ENCODE data around the gene RBM33. TPM values are rescaled to one million over a fixed set of nuclear protein-coding genes. Genes with fewer than 3 reads are reported as not detected.

The RBM33 gene
- polyA plus RNA-seq, 2 of the 4 experiments (the other 2 are of a cell fraction) = 21.7 to 21.9 TPM

- no peak for TF ChIP-seq BCL3 (IDR thresholded peaks at IDR 0.05)
- TF ChIP-seq RARB (CRISPR knock-in tag; IDR thresholded peaks at IDR 0.05) = no peak
- no peak for TF ChIP-seq JUN (IDR thresholded peaks at IDR 0.05)
- TF ChIP-seq NR3C1 (IDR thresholded peaks at IDR 0.05) = no peak
Observed at GRCh38 chr7:155800301-155800700, 155.8 kb downstream of the RBM33 start (continued).

DNA sequence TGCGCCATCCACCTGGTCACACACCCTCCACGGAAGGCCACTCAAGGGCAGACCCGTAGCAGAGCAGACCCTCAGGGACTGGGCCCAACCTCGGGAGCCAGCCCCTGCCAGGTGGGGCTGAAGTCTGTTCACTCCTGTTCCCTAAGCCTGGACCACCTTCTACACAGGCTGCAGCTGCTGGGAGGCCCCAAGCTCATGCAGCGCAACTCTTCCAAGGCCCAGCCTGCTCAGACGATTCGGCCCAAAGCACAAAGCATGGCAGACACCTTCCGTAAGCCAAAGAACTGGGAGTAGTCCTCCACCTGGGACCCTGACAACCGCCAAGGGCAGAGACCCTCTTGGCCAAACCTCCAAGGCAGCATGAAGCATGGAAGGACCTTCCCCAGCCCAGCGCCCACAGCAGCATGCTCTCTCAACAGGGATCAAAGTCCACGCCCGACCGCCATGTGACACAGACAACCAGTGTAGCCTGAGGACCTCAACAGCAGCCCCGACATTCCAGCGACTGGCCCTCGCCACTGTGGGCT is 156.3 kb downstream of the RBM33 start:
- ChIA-PET CTCF (interaction anchor here (1.7 kb wide), 1 partner anchor 1016 kb away, joined by 6 read pairs; no protein-coding TSS in a partner anchor), POLR2A (no interaction called here)
- WGBS (ENCODE audit: missing lambda C conversion rate) = 89% methylated on average over 8 of the region's 16 CpGs
- H3K27ac ChIP-seq = no peak overlapping the region
- ATAC-seq = no peak
- DNase-seq (ENCODE audit: low read depth in 1 of 2, low spot score in 1 of 2) = no peak
- H3K4me2 ChIP-seq = no peak overlapping the region
- no peaks in the 10 kb centered on the region for H3K9me3 ChIP-seq
- no peak for FAIRE-seq
- TF ChIP-seq POLR2A (IDR thresholded peaks at IDR 0.05; ENCODE audit: low read length) (no peak), HOXB13 (CRISPR knock-in tag; IDR thresholded peaks at IDR 0.05; ENCODE audit: low read depth) (no peak), ZSCAN20 (CRISPR knock-in tag; IDR thresholded peaks at IDR 0.05) (no peak), JUN (IDR thresholded peaks at IDR 0.05) (no peak), ZNF302 (CRISPR knock-in tag; IDR thresholded peaks at IDR 0.05) (no peak), EHF (CRISPR knock-in tag; IDR thresholded peaks at IDR 0.05) (no peak), SREBF2 (IDR thresholded peaks at IDR 0.05) (no peak)
- TF ChIP-seq, protein P1, sequence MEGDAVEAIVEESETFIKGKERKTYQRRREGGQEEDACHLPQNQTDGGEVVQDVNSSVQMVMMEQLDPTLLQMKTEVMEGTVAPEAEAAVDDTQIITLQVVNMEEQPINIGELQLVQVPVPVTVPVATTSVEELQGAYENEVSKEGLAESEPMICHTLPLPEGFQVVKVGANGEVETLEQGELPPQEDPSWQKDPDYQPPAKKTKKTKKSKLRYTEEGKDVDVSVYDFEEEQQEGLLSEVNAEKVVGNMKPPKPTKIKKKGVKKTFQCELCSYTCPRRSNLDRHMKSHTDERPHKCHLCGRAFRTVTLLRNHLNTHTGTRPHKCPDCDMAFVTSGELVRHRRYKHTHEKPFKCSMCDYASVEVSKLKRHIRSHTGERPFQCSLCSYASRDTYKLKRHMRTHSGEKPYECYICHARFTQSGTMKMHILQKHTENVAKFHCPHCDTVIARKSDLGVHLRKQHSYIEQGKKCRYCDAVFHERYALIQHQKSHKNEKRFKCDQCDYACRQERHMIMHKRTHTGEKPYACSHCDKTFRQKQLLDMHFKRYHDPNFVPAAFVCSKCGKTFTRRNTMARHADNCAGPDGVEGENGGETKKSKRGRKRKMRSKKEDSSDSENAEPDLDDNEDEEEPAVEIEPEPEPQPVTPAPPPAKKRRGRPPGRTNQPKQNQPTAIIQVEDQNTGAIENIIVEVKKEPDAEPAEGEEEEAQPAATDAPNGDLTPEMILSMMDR (IDR thresholded peaks at IDR 0.05) = no peak
- peaks cover 15% of the 10 kb centered on the region for H3K4me1 ChIP-seq
- no peak overlapping the region for H3K4me3 ChIP-seq

GRCh38 chr7:155802291-155802690 is 157.8 kb downstream of the RBM33 start:
- WGBS (ENCODE audit: missing lambda C conversion rate) = 73% methylated on average over 6 of the region's 6 CpGs
- CTCF ChIA-PET = interaction anchor here (7.9 kb wide), 1 partner anchor 671 kb away, joined by 67 read pairs; no protein-coding TSS in a partner anchor
- no peak overlapping the region for H3K4me2 ChIP-seq
- FAIRE-seq = no peak
- DNase-seq (ENCODE audit: low read depth in 1 of 2, low spot score in 1 of 2) = no peak
- POLR2A ChIA-PET = no interaction called here
- TF ChIP-seq EP300 (IDR thresholded peaks at IDR 0.05) = no peak
- TF ChIP-seq EHMT2 (IDR thresholded peaks at IDR 0.05; ENCODE audit: low read depth) = no peak
- TF ChIP-seq RNF2 (IDR thresholded peaks at IDR 0.05; ENCODE audit: borderline replicate concordance, low read depth) = no peak
- TF ChIP-seq GATA3 (IDR thresholded peaks at IDR 0.05; ENCODE audit: borderline replicate concordance) = no peak
- TF ChIP-seq MAZ (IDR thresholded peaks at IDR 0.05; ENCODE audit: borderline replicate concordance, low read depth, low read length) = no peak
- TF ChIP-seq NPAS2 (CRISPR knock-in tag; IDR thresholded peaks at IDR 0.05; ENCODE audit: borderline replicate concordance) = no peak
- no peak for TF ChIP-seq RARB (CRISPR knock-in tag; IDR thresholded peaks at IDR 0.05)
- no peak for TF ChIP-seq E2F6 (IDR thresholded peaks at IDR 0.05; ENCODE audit: borderline replicate concordance, low read depth)
- no peak for TF ChIP-seq ELK1 (IDR thresholded peaks at IDR 0.05; ENCODE audit: low read depth, low read length)
- no peak for TF ChIP-seq NFE2L2 (conservative IDR thresholded peaks at IDR 0.05; ENCODE audit: low read length)
- TF ChIP-seq, protein P2, sequence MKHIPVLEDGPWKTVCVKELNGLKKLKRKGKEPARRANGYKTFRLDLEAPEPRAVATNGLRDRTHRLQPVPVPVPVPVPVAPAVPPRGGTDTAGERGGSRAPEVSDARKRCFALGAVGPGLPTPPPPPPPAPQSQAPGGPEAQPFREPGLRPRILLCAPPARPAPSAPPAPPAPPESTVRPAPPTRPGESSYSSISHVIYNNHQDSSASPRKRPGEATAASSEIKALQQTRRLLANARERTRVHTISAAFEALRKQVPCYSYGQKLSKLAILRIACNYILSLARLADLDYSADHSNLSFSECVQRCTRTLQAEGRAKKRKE (CRISPR knock-in tag; IDR thresholded peaks at IDR 0.05; ENCODE audit: low read depth) = no peak
- no peak for TF ChIP-seq BHLHE40 (IDR thresholded peaks at IDR 0.05; ENCODE audit: low read depth, low read length)
- no peak for TF ChIP-seq FOSB (CRISPR knock-in tag; IDR thresholded peaks at IDR 0.05)
- no peak for TF ChIP-seq JUNB (IDR thresholded peaks at IDR 0.05)
- TF ChIP-seq NR3C1 (IDR thresholded peaks at IDR 0.05) = no peak
- no peak for TF ChIP-seq ZC3H11A (IDR thresholded peaks at IDR 0.05)
- no peak for TF ChIP-seq HOXA7 (CRISPR knock-in tag; IDR thresholded peaks at IDR 0.05)
- TF ChIP-seq, protein P3, sequence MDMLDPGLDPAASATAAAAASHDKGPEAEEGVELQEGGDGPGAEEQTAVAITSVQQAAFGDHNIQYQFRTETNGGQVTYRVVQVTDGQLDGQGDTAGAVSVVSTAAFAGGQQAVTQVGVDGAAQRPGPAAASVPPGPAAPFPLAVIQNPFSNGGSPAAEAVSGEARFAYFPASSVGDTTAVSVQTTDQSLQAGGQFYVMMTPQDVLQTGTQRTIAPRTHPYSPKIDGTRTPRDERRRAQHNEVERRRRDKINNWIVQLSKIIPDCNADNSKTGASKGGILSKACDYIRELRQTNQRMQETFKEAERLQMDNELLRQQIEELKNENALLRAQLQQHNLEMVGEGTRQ (IDR thresholded peaks at IDR 0.05) = no peak
- H3K4me1 ChIP-seq = peaks cover 13% of the 10 kb centered on the region
- no peaks in the 10 kb centered on the region for H3K9me3 ChIP-seq
- no peak for ATAC-seq
- H3K4me3 ChIP-seq = no peak overlapping the region
- H3K27ac ChIP-seq = no peak overlapping the region

All from A549 (cell line).